Activated T-helper 17 cell treated with anti-CD3 and anti-CD28 coated beads, Interleukin-2, amount 50 U/mL, for 72 hours (primary cell): ENCODE results near the gene TRERF1. TPM values are rescaled to one million over a fixed set of nuclear protein-coding genes. Genes with fewer than 3 reads are reported as not detected.
A peak's percentile ranks its signal among the peaks of the same experiment; 100 is the strongest.

ENCODE experiments used
- ATAC-seq: fragments of 150-1000 bp; cut with Tn5 transposase; replicated peaks from 2 replicates; pipeline ENCODE4 v1.10.0; 2021; ENCODE audit warnings: mild to moderate bottlenecking, moderate library complexity
- H3K27ac Mint-ChIP-seq: one replicate; pipeline ENCODE4 v1.8.0; 2022; ENCODE audit warnings: mixed read lengths
- H3K27me3 Mint-ChIP-seq: one replicate; pipeline ENCODE4 v1.8.0; 2022; ENCODE audit warnings: mixed read lengths
- H3K36me3 Mint-ChIP-seq: one replicate; pipeline ENCODE4 v1.8.0; 2022; ENCODE audit warnings: low read depth, mild to moderate bottlenecking, mixed read lengths
- H3K4me1 Mint-ChIP-seq: one replicate; pipeline ENCODE4 v1.8.0; 2022; ENCODE audit warnings: mixed read lengths
- H3K4me3 Mint-ChIP-seq: one replicate; pipeline ENCODE4 v1.8.0; 2022; ENCODE audit warnings: mild to moderate bottlenecking, mixed read lengths
- H3K9me3 Mint-ChIP-seq: one replicate; pipeline ENCODE4 v1.8.0; 2022; ENCODE audit warnings: mixed read lengths
- total RNA-seq, 2 donors: library from RNA; stranded (reverse); gene quantifications; one replicate each; pipeline ENCODE4 v1.2.3, GENCODE V29; 2022

Gene TRERF1
- total RNA-seq, 2 donors from 2014 or later, result 16.6 to 32.4 TPM

DNA sequence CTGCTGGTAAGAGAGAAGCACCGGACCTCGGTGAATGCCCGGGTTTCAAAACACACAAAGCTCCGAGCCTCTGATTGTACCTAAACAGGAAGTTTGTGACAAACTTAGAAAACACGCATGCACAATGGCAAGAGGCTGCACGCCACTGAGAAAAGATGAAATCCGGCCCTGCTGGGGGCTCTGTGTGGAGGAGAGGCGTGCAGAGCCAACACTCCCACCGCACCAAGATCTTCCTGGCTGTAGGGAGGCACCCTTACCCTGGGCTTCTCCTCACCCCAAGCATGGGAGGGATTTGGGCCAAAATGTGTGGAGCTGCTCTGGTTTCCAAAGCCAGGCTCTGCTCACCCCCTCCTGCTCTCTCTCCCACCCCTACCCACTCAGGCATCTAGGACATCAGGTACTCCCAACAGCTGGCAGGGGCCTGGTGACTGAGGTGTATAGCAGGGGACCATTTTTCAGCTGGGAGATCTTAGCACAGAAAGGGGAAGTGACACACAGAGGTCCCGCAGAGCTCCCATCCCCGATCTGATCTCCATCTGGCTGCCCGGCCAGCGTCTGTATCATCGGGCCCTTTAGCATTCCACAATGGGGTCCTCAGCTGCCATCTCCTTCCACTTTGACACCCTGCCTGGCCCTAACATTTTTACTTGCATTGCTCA, 84.2 kb downstream of the TRERF1 start:
- H3K27ac Mint-ChIP-seq, result peak overlapping the region; percentile 93
- H3K36me3 Mint-ChIP-seq, result peaks cover 6% of the 10 kb centered on the region
- peaks cover 50% of the 10 kb centered on the region for H3K4me1 Mint-ChIP-seq
- H3K27me3 Mint-ChIP-seq, result no peaks in the 10 kb centered on the region
- H3K4me3 Mint-ChIP-seq, result peak overlapping the region; percentile 93
- ATAC-seq, result peak; percentile 59
- no peaks in the 10 kb centered on the region for H3K9me3 Mint-ChIP-seq

DNA sequence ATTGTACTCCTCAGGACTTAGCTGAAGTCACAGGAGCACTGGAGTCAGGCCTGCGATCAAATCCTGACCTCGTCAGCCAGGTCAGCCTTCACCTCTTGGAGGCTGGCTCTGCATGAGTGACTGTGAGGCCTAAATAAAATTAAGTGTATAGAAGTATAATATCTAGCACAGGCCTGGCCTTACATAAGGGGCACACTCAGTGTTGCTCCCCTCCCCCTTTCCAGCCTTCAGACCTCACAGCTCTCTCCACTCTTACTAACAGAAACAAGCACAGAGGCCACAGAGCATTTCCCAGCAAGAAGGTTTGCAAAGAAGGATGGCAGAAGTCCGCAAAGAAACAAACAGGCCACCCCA, 84.8 kb downstream of the TRERF1 start:
- Mint-ChIP-seq H3K27me3 (no peaks in the 10 kb centered on the region), H3K27ac (peak overlapping the region; percentile 93), H3K4me3 (peak overlapping the region; percentile 93), H3K36me3 (peaks cover 11% of the 10 kb centered on the region), H3K4me1 (peaks cover 50% of the 10 kb centered on the region), H3K9me3 (no peaks in the 10 kb centered on the region)
- no peak for ATAC-seq

- no peak for ATAC-seq
- H3K27me3 Mint-ChIP-seq, result no peaks in the 10 kb centered on the region
- H3K36me3 Mint-ChIP-seq, result peaks cover 19% of the 10 kb centered on the region
- peaks cover 53% of the 10 kb centered on the region for H3K4me1 Mint-ChIP-seq
- H3K27ac Mint-ChIP-seq, result peak overlapping the region; percentile 93
- H3K9me3 Mint-ChIP-seq, result no peaks in the 10 kb centered on the region
- peak overlapping the region; percentile 93 for H3K4me3 Mint-ChIP-seq
Observed at GRCh38 chr6:42366011-42366705, 85.6 kb downstream of the TRERF1 start.

GRCh38 chr6:42365021-42365420, 86.7 kb downstream of the TRERF1 start:
- Mint-ChIP-seq H3K36me3 (peaks cover 21% of the 10 kb centered on the region), H3K4me3 (no peak overlapping the region), H3K27me3 (no peaks in the 10 kb centered on the region), H3K27ac (peak overlapping the region; percentile 13), H3K4me1 (peaks cover 52% of the 10 kb centered on the region), H3K9me3 (no peaks in the 10 kb centered on the region)
- no peak for ATAC-seq

DNA sequence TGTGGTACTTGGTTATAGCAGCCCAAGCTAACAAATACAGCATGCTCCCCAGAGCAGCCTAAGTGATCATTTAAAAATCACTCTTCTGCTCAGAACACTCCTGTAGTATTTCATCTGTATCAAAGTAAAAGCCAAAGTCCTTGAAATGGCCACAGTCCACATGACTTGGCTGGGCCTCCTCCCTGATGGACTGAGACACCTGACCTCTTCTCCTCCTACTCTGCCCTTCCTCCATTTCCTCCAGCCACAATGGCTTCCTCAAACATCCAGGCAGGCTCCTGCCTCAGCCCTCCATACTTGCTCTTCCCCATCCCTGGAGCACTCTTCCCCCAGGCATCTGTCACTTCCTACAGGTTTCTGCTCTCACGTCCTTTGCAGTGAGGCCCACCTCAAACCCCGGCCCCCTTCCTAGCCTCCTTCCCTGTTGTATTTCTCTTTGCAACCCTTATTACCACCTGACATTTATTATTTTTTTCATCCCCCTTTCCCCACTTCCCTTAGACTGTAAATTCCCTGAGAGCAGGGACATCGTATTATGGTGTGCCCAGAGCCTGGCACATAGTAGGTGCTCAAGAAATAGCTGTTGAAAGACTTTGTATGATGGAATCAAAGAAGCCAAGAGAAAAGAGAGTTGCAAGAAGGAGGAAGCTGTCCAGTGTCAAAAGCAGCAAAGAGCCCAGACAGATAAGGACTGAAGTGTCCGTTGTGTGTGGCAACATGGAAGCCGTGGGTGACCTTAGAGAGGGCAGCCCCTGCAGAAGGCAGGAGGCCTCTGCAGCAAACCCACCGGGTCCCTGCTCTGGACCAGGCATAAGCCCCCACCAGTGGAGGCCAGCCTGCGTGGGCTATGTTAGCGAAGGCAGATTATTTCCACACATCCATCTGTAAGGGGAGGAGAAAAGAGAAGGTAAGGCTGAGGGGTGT, 87.5 kb downstream of the TRERF1 start:
- H3K9me3 Mint-ChIP-seq, result no peaks in the 10 kb centered on the region
- peak overlapping the region; percentile 13 for H3K27ac Mint-ChIP-seq
- H3K27me3 Mint-ChIP-seq, result no peaks in the 10 kb centered on the region
- H3K4me1 Mint-ChIP-seq, result peaks cover 44% of the 10 kb centered on the region
- ATAC-seq, result no peak
- H3K36me3 Mint-ChIP-seq, result peaks cover 21% of the 10 kb centered on the region
- H3K4me3 Mint-ChIP-seq, result no peak overlapping the region

DNA sequence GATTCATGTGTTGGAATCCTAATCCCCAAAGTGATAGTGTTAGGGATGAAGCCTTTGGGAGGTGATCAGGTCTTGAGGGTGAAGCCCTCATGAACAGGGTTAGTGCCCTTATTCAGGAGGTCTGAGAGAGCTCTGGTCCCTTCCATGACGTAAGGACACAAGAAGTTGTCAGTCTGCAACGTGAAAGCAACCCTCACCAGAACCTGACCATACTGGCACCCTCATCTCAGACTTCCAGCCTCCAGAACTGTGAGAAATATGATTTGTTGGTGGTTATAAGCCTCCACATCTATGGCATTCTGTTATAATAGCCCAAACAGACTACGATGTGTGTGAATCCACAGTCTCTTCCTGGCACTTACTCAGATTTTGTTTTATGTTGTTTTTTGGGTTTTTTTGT, 90.7 kb downstream of the TRERF1 start:
- Mint-ChIP-seq H3K9me3 (no peaks in the 10 kb centered on the region), H3K36me3 (peaks cover 31% of the 10 kb centered on the region), H3K27me3 (no peaks in the 10 kb centered on the region), H3K4me1 (peaks cover 23% of the 10 kb centered on the region), H3K27ac (peak overlapping the region; percentile 38), H3K4me3 (no peak overlapping the region)
- ATAC-seq, result no peak

DNA sequence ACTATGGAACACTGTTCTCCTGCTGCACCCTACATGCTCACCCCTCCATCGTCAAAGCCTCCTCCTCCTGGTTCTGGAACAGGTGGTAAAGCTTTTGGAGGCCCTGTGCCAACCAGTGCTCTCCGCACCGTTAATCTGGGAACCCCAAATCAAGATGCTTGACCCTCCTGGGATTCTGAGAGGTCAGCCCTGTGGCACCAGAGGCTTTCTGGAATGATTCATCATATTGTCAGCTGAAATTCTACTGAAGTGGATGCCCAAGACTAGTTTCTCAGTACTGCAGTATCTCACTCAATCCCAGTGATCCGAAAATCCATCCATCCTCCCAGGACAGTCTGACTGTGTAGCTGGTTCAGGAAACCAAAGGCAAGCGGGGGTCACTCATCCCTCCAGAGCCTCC, 92.7 kb downstream of the TRERF1 start:
- H3K27ac Mint-ChIP-seq, result peak overlapping the region; percentile 92
- H3K27me3 Mint-ChIP-seq, result no peaks in the 10 kb centered on the region
- H3K4me3 Mint-ChIP-seq, result peak overlapping the region; percentile 64
- no peak for ATAC-seq
- peaks cover 31% of the 10 kb centered on the region for H3K36me3 Mint-ChIP-seq
- H3K9me3 Mint-ChIP-seq, result no peaks in the 10 kb centered on the region
- peaks cover 7% of the 10 kb centered on the region for H3K4me1 Mint-ChIP-seq

- Mint-ChIP-seq H3K27me3 (no peaks in the 10 kb centered on the region), H3K36me3 (peaks cover 10% of the 10 kb centered on the region), H3K9me3 (no peaks in the 10 kb centered on the region), H3K27ac (no peak overlapping the region), H3K4me3 (no peak overlapping the region), H3K4me1 (peaks cover 5% of the 10 kb centered on the region)
- ATAC-seq, result no peak
Observed at GRCh38 chr6:42355416-42355815, 96.3 kb downstream of the TRERF1 start.

DNA sequence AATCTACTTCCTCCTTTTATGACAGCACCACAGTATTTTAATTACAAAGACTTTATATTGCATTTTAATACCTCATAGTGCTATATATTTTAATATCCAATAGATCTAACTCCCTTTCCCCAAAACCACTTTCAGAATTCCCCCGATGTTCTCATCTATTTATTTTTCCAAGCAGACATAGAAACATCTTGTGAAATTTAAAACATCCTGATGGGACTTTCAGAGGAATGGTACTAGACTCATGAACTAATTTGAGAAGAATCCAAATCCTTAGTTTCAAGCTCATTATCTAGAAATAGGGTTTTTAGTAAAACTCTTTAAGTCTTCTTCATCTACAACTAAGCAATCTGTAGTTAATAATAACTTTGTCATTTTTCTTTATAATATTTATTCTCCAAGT, 97.0 kb downstream of the TRERF1 start:
- Mint-ChIP-seq H3K9me3 (no peaks in the 10 kb centered on the region), H3K27ac (no peak overlapping the region), H3K4me1 (peaks cover 5% of the 10 kb centered on the region), H3K4me3 (no peak overlapping the region), H3K36me3 (peaks cover 10% of the 10 kb centered on the region), H3K27me3 (no peaks in the 10 kb centered on the region)
- no peak for ATAC-seq

- H3K36me3 Mint-ChIP-seq, result peaks cover 9% of the 10 kb centered on the region
- peaks cover 5% of the 10 kb centered on the region for H3K4me1 Mint-ChIP-seq
- no peak overlapping the region for H3K4me3 Mint-ChIP-seq
- no peak for ATAC-seq
- H3K9me3 Mint-ChIP-seq, result no peaks in the 10 kb centered on the region
- no peaks in the 10 kb centered on the region for H3K27me3 Mint-ChIP-seq
- H3K27ac Mint-ChIP-seq, result no peak overlapping the region
Observed at GRCh38 chr6:42352856-42353564, 98.7 kb downstream of the TRERF1 start.

GRCh38 chr6:42350911-42351310, 100.8 kb downstream of the TRERF1 start:
- no peak overlapping the region for H3K27ac Mint-ChIP-seq
- no peaks in the 10 kb centered on the region for H3K36me3 Mint-ChIP-seq
- H3K4me1 Mint-ChIP-seq, result peaks cover 17% of the 10 kb centered on the region
- H3K9me3 Mint-ChIP-seq, result no peaks in the 10 kb centered on the region
- no peak for ATAC-seq
- H3K27me3 Mint-ChIP-seq, result no peaks in the 10 kb centered on the region
- no peak overlapping the region for H3K4me3 Mint-ChIP-seq

DNA sequence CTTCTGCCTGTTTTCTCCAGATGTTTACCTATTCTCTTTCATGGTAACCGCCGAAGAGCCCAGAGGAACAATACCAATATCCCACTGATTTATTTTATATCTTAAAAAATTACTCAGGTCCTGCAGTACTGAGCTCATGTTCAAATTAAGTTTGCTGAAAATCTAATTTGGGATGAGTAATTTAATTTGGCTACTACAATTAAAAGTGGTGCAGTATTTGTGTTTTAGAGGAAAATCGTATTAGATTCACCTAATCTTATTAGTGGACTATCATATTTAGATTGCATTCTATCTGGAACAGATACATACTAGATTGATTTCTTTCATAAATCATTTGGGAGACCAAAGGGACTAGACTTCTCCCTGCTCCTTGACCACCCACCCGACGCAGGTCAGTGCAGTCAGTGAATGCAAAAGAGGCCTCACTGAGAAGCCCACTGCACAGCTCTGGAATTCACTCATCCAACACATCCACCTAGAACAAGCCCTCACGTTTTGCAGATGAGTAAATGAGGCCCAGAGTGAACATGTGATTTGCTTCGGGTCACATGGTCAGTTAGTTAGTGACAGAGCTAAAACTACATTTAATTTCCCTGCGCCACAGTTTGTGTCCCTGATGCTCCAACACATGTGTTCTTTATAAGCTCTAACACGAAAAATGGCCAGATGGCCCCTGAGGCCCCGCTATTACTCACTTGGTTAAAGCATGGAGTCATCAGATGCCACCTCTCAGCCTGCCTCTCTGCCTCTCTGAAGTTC, 101.8 kb downstream of the TRERF1 start:
- Mint-ChIP-seq H3K36me3 (no peaks in the 10 kb centered on the region), H3K27ac (peak overlapping the region; percentile 10), H3K9me3 (no peaks in the 10 kb centered on the region), H3K4me1 (peaks cover 21% of the 10 kb centered on the region), H3K4me3 (no peak overlapping the region), H3K27me3 (no peaks in the 10 kb centered on the region)
- ATAC-seq, result no peak

DNA sequence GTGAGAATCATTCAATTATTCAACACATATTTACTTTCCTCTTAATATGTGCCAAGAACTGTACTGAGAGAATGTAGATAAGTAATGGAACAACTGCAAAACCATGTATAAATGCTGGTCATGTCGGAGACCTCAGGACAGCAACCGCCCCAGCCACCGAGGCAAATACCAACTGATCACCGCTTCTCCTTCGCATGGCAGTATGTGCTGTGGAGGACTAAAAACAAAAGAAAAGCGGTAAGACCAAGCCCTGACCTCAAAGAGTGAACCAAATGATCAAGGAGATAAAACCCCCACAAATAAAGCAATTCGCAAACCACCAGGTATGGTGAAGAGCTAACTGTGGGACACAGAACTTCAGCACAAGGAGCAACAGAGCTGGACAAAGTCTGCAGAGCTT, 104.3 kb downstream of the TRERF1 start:
- H3K4me3 Mint-ChIP-seq, result no peak overlapping the region
- peaks cover 21% of the 10 kb centered on the region for H3K4me1 Mint-ChIP-seq
- H3K27ac Mint-ChIP-seq, result peak overlapping the region; percentile 44
- H3K36me3 Mint-ChIP-seq, result no peaks in the 10 kb centered on the region
- no peaks in the 10 kb centered on the region for H3K9me3 Mint-ChIP-seq
- no peaks in the 10 kb centered on the region for H3K27me3 Mint-ChIP-seq
- no peak for ATAC-seq
